ENCODE results near the gene COL1A1. TPM values are rescaled to one million over a fixed set of nuclear protein-coding genes. Genes with fewer than 3 reads are reported as not detected.
A peak's percentile ranks its signal among the peaks of the same experiment; 100 is the strongest.

COL1A1 gene
- polyA plus RNA-seq, 1 donor (not counting 4 experiments of a cell fraction or from before 2014, with no cell fraction given): 0.55 TPM

DNA sequence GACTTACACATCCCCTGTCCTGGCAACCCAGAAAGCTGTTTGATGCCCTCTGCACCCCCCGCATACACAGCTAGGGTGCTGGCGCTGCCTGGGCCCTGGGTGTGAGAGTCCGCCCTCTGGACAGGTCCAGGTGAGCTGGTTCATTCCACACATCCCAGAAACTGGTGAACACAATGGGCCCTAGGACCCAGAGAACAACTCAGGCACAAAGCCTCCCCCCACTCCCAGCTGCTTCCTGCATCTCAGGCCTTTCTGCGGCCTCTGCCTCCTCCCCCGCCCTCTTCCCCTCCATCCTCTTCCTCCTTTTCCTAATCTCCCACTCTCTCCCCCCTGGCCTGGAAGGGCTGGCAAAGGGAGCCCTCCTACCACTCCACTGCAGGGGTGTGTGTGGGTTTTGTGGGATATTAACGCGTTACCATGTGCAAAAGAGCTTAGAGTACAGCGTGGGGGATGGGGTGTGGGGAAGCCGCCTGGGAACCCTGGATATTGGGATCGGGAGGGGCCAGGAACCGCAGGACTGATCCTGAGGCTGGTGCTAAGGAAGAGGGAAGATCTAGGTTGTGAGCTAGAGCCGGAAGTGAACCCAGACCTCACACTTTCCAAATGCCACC lies 49.4 kb downstream of the COL1A1 start:
- Histone ChIP-seq H3K4me3 (ENCODE audit: control insufficient read depth in 2 of 3, extremely low read depth in 1 of 3, insufficient read depth in 2 of 3, low read depth in 1 of 3, low read length in 3 of 3) (peak overlapping the region; percentile 64 to 70 (median 65)), H3K4me2 (ENCODE audit: control insufficient read depth, extremely low read depth, insufficient read depth, low read depth, low read length) (peak overlapping the region; percentile 92), H3K9me3 (ENCODE audit: control insufficient read depth, low read depth, low read length) (no peaks in the 10 kb centered on the region), H3K79me2 (ENCODE audit: control insufficient read depth, insufficient read depth, low read length) (peaks cover 29% of the 10 kb centered on the region), H3K4me1 (ENCODE audit: control insufficient read depth, extremely low read depth, insufficient read depth, low read length) (peaks cover 49% of the 10 kb centered on the region), H3K9me1 (ENCODE audit: control insufficient read depth, extremely low read depth, insufficient read depth, low read length) (no peaks in the 10 kb centered on the region), H3K36me3 (ENCODE audit: control insufficient read depth in 2 of 2, extremely low read depth in 1 of 2, insufficient read depth in 2 of 2, low read length in 2 of 2) (peaks cover 0 to 4% of the 10 kb centered on the region in 2 experiments), H2AFZ (ENCODE audit: control insufficient read depth, low read length) (peak overlapping the region; percentile 58), H3K27ac (ENCODE audit: control insufficient read depth, insufficient read depth, low read length) (peak overlapping the region; percentile 38), H4K20me1 (ENCODE audit: control insufficient read depth, extremely low read depth, insufficient read depth, low read length) (peaks cover 16% of the 10 kb centered on the region), H3K9ac (ENCODE audit: control insufficient read depth, extremely low read depth, insufficient read depth, low read length) (peak overlapping the region; percentile 51), H3K27me3 (ENCODE audit: control insufficient read depth, extremely low read depth, insufficient read depth, low read length) (no peaks in the 10 kb centered on the region)
- dilution Hi-C loops (cut with MboI; ENCODE audit: extremely low pct_ligation_motif_present, low sequenced_read_pairs): no loop called here
- TF ChIP-seq EZH2 (IDR thresholded peaks at IDR 0.05; ENCODE audit: low read length): no peak
- TF ChIP-seq, protein P1, sequence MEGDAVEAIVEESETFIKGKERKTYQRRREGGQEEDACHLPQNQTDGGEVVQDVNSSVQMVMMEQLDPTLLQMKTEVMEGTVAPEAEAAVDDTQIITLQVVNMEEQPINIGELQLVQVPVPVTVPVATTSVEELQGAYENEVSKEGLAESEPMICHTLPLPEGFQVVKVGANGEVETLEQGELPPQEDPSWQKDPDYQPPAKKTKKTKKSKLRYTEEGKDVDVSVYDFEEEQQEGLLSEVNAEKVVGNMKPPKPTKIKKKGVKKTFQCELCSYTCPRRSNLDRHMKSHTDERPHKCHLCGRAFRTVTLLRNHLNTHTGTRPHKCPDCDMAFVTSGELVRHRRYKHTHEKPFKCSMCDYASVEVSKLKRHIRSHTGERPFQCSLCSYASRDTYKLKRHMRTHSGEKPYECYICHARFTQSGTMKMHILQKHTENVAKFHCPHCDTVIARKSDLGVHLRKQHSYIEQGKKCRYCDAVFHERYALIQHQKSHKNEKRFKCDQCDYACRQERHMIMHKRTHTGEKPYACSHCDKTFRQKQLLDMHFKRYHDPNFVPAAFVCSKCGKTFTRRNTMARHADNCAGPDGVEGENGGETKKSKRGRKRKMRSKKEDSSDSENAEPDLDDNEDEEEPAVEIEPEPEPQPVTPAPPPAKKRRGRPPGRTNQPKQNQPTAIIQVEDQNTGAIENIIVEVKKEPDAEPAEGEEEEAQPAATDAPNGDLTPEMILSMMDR (optimal IDR thresholded peaks at IDR 0.05 in 1 of 3, IDR thresholded peaks at IDR 0.05 in 1 of 3, conservative IDR thresholded peaks at IDR 0.05 in 1 of 3; ENCODE audit: extremely low read depth in 1 of 3, insufficient read depth in 2 of 3, low read length in 3 of 3): no peak
- DNase-seq (ENCODE audit: low read depth, low spot score) (no peak), FAIRE-seq (peak; percentile 82)

GRCh38 chr17:50151041-50151936 lies 50.1 kb downstream of the COL1A1 start:
- no peak for DNase-seq (ENCODE audit: low read depth, low spot score)
- Histone ChIP-seq H3K4me1 (ENCODE audit: control insufficient read depth, extremely low read depth, insufficient read depth, low read length) (peaks cover 57% of the 10 kb centered on the region), H3K9ac (ENCODE audit: control insufficient read depth, extremely low read depth, insufficient read depth, low read length) (peak overlapping the region; percentile 51), H4K20me1 (ENCODE audit: control insufficient read depth, extremely low read depth, insufficient read depth, low read length) (peaks cover 23% of the 10 kb centered on the region), H3K27ac (ENCODE audit: control insufficient read depth, insufficient read depth, low read length) (peak overlapping the region; percentile 38), H3K9me1 (ENCODE audit: control insufficient read depth, extremely low read depth, insufficient read depth, low read length) (no peaks in the 10 kb centered on the region), H3K27me3 (ENCODE audit: control insufficient read depth, extremely low read depth, insufficient read depth, low read length) (no peaks in the 10 kb centered on the region), H3K9me3 (ENCODE audit: control insufficient read depth, low read depth, low read length) (no peaks in the 10 kb centered on the region), H3K4me2 (ENCODE audit: control insufficient read depth, extremely low read depth, insufficient read depth, low read depth, low read length) (peak overlapping the region; percentile 94), H3K4me3 (ENCODE audit: control insufficient read depth in 2 of 3, extremely low read depth in 1 of 3, insufficient read depth in 2 of 3, low read depth in 1 of 3, low read length in 3 of 3) (peak overlapping the region; percentile 70 to 91 (median 73)), H2AFZ (ENCODE audit: control insufficient read depth, low read length) (peak overlapping the region; percentile 67), H3K79me2 (ENCODE audit: control insufficient read depth, insufficient read depth, low read length) (peaks cover 36% of the 10 kb centered on the region), H3K36me3 (ENCODE audit: control insufficient read depth in 2 of 2, extremely low read depth in 1 of 2, insufficient read depth in 2 of 2, low read length in 2 of 2) (peaks cover 0 to 7% of the 10 kb centered on the region in 2 experiments)
- dilution Hi-C loops (cut with MboI; ENCODE audit: extremely low pct_ligation_motif_present, low sequenced_read_pairs): no loop called here
- TF ChIP-seq, protein P1 (optimal IDR thresholded peaks at IDR 0.05 in 1 of 3, IDR thresholded peaks at IDR 0.05 in 1 of 3, conservative IDR thresholded peaks at IDR 0.05 in 1 of 3; ENCODE audit: extremely low read depth in 1 of 3, insufficient read depth in 2 of 3, low read length in 3 of 3): peak; percentile 14 to 85 (median 45)
- no peak for TF ChIP-seq EZH2 (IDR thresholded peaks at IDR 0.05; ENCODE audit: low read length)
- FAIRE-seq: peak; percentile 44

Data from keratinocyte (primary cell).